HepG2 (cell line): Measurements from ENCODE around the gene THADA. TPM values are rescaled to one million over a fixed set of nuclear protein-coding genes. Genes with fewer than 3 reads are reported as not detected.

Experiments used
- FOSL1 ChIP-seq: sonication (generic); formaldehyde crosslinking; IDR thresholded peaks from 2 replicates; pipeline ENCODE4 v1.9.0; 2021; ENCODE audit warnings: missing genetic modification reagents, borderline replicate concordance
- GATAD1 ChIP-seq: IDR thresholded peaks from 2 replicates; pipeline ENCODE4 v1.6.1; 2016; ENCODE audit warnings: missing genetic modification reagents, missing compliant biosample characterization
- GATAD2A ChIP-seq: IDR thresholded peaks from 2 replicates; pipeline ENCODE4 v1.6.1; 2016
- KDM2A ChIP-seq: sonication (generic); formaldehyde crosslinking; IDR thresholded peaks from 2 replicates; pipeline ENCODE4 v1.4.0; 2020; ENCODE audit warnings: low read depth, missing genetic modification reagents, borderline replicate concordance
- MATR3 ChIP-seq: sonication (generic); formaldehyde crosslinking; IDR thresholded peaks from 2 replicates; pipeline ENCODE4 v1.4.0; 2020; ENCODE audit warnings: missing genetic modification reagents
- NR2C2 ChIP-seq: sonication (generic); formaldehyde crosslinking; IDR thresholded peaks from 2 replicates; pipeline ENCODE4 v1.4.0; 2020; ENCODE audit warnings: missing genetic modification reagents, mild to moderate bottlenecking, moderate library complexity, borderline replicate concordance
- PHF5A ChIP-seq: IDR thresholded peaks from one replicate; pipeline ENCODE4 v1.6.1; 2018; ENCODE audit warnings: low read depth, missing genetic modification reagents; ENCODE audit not compliant: unreplicated experiment
- PRDM10 ChIP-seq: sonication (generic); formaldehyde crosslinking; IDR thresholded peaks from 2 replicates; pipeline ENCODE4 v1.4.0; 2020; ENCODE audit warnings: low read depth, missing genetic modification reagents
- RERE ChIP-seq: IDR thresholded peaks from 2 replicates; pipeline ENCODE4 v1.6.1; 2016; ENCODE audit warnings: low read depth, missing genetic modification reagents, missing compliant biosample characterization
- SRSF9 ChIP-seq: fragments of 200-400 bp; formaldehyde crosslinking; IDR thresholded peaks from 2 replicates; pipeline ENCODE4 v1.6.1; 2018; ENCODE audit warnings: borderline replicate concordance, mild to moderate bottlenecking, low read depth, low read length; ENCODE audit not compliant: insufficient read depth, poor library complexity, severe bottlenecking
- ZBTB43 ChIP-seq: sonication (generic); formaldehyde crosslinking; conservative IDR thresholded peaks from 2 replicates; pipeline ENCODE4 v1.4.0; 2020; ENCODE audit warnings: missing genetic modification reagents
- ZIK1 ChIP-seq: sonication (generic); formaldehyde crosslinking; IDR thresholded peaks from 2 replicates; pipeline ENCODE4 v1.5.0; 2020; ENCODE audit warnings: mild to moderate bottlenecking, low read depth, missing genetic modification reagents, borderline replicate concordance
- ZNF354B ChIP-seq: sonication (generic); formaldehyde crosslinking; IDR thresholded peaks from 2 replicates; pipeline ENCODE4 v1.8.0; 2022; ENCODE audit warnings: mild to moderate bottlenecking, missing genetic modification reagents
- ZXDC ChIP-seq: sonication (generic); formaldehyde crosslinking; IDR thresholded peaks from 2 replicates; pipeline ENCODE4 v1.5.0; 2020; ENCODE audit warnings: mild to moderate bottlenecking, missing genetic modification reagents
- polyA plus RNA-seq, 8 experiments: library from polyadenylated mRNA; depleted of rRNA in 3 of 8; stranded (reverse) in 7 of 8; unstranded in 1 of 8; fragments of >200 nt; fragmentation: Illumina TruSeq in 4 of 8; extraction: Trizol in 4 of 8; gene quantifications; 2 replicates each; pipeline versions ENCODE4 v1.2.1 to v1.2.3, GENCODE V29; 2011 to 2016; ENCODE audit warnings: low read depth in 4 of 8, missing spikeins in 1 of 8, mixed read lengths in 1 of 8; ENCODE audit not compliant: insufficient read depth in 1 of 8
- total RNA-seq, 5 experiments: library from RNA; depleted of rRNA; stranded (reverse); fragments of >200 nt; fragmentation: Illumina TruSeq; extraction: Trizol; gene quantifications; 2 replicates each; pipeline ENCODE4 v1.2.3, GENCODE V29; 2016; ENCODE audit warnings: low read depth in 1 of 5

The THADA gene
- total and polyA plus RNA-seq, 2 of the 13 experiments (the other 11 are each of a cell fraction or from before 2014, with no cell fraction given), result 12.7 to 21.7 TPM

- peak; percentile 73 for TF ChIP-seq RERE
- peak; percentile 74 for TF ChIP-seq GATAD1 (CRISPR knock-in tag)
- peak; percentile 78 for TF ChIP-seq NR2C2
- TF ChIP-seq PRDM10, result peak; percentile 97
- no peak for TF ChIP-seq MATR3 (CRISPR knock-in tag)
- TF ChIP-seq ZIK1 (CRISPR knock-in tag), result no peak
- TF ChIP-seq ZXDC (CRISPR knock-in tag), result no peak
- no peak for TF ChIP-seq ZNF354B
- TF ChIP-seq FOSL1 (CRISPR knock-in tag), result peak; percentile 99
- no peak for TF ChIP-seq ZBTB43 (CRISPR knock-in tag)
- TF ChIP-seq SRSF9, result no peak
- TF ChIP-seq PHF5A, result peak; percentile 65
- 0 out of 2 replicates have a peak, but pooled peaks have one; percentile 30 for TF ChIP-seq KDM2A
- peak; percentile 100 for TF ChIP-seq GATAD2A (CRISPR knock-in tag)
These were observed 301.8 kb downstream of the THADA start (continued) for GRCh38 chr2:43293744-43294695.
